Esophagus mucosa (tissue), 1 donor: ENCODE results near the gene PLB1. TPM values are rescaled to one million over a fixed set of nuclear protein-coding genes. Genes with fewer than 3 reads are reported as not detected.
"Not testable (repeated sequence)": the region's sequence is repeated elsewhere in the genome, so short reads cannot be mapped to it uniquely, and the experiment has no call there.

Experiments used
- ATAC-seq: fragments of 200-7000 bp; cut with Tn5 transposase; one replicate; pipeline ENCODE4 v1.9.1; 2020
- total RNA-seq: library from RNA; stranded (reverse); gene quantifications from one replicate; pipeline ENCODE4 v1.2.4, GENCODE V29; 2023
- donor health status: DM: yes; HTN: yes; CAD: no.

Gene PLB1
- total RNA-seq, 1 donor from 2014 or later, result 1.6 TPM

DNA sequence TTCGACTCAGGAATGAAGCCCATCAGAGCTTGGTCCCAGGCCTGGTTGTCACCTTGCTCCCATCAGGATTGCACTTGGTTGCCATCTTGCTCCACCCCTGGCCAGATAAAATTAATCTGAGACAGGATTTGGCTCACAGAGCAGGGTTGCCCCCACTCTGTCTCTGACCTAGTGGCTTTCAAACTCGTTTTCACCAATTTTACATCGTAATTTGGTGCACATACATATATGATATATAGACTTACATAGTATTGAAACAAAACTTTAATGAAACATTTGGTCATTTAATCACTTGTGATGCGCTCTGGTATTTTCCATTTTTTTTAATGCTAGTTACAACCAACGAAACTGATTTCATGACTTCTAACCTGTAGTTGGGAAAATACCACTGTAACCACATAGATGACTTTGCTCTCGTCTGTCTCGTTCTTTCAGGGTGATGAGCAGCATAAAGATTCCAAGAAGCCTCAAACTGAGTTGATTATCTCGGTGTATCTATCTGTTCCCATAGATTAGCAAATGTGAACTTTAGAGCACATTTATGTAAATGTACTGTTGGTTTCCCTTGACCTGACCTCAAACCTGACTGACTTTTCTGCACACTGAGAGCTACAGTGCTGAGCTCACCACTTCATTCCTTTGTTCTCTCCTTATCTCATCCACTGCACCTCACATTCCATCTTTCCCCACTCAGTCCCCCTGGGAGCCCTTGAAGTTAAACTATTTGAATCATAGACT is 30.5 kb upstream of the PLB1 start:
- no peak for ATAC-seq

DNA sequence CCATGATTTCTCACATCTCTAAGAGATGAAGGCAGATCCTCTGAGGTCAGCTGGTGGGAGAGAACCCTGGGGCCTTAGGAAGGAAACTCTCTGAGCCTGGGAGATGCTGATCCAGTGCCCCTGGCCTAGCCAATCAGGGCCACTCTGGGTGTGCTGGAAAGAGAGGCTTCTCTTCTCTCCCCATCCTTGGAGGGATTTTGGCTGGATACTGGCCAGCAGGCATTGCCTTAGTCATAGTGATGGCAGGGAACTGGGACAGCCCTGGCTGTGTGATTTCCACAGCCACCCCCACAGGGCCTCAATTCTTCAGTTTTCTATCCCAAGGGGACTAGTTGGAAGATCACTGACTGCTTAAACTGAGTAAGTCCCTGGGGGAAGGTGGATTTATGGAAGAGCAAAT is 26.6 kb upstream of the PLB1 start:
- ATAC-seq, result no peak

DNA sequence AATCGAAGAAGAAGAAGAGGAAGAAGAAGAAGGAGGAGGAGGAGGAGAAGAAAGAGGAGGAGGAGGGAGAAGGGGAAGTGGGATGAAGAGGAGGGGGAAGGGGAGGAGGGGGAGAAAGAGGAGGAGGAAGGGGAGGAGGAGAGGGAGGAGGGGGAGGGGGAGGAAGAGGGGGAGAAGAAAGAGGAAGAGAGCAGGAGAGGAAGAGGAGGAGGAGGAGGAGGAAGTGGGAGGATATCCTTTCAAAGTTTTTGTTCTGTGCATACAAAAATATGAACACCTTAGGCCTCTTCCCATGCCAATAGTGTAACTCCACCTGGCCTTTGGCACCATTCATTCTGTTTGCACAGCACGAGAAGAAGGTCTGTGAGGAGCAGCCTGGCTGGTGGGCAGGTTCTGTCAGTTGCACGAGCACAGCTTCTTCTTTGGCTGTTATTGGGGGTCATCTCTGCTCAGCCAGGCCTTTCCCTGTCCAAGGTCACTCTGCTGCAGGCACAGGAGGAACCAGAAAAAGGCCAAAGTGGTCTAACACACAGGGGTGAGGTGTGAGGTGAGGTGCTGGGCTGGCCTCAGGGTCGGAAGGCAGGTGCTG is 25.8 kb upstream of the PLB1 start:
- no peak for ATAC-seq

DNA sequence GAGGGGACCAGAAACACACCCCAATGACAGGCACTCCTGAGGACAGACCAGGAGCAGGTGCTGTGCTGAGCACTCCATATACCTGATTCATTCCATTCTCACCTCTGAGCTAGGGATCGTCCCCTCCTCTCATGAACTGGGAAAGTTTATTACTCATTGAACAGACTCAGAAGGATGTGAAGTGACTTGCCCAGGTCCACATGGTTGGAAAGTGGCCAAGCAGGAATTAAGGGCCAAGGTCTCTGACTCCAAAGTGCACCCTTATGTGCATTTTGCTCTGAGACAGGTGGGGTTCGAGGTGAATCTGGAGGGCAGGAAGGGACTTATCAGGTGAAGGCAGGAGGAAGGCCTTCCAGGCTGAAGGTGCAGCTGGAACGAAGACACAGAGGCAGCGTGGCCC is 25.1 kb upstream of the PLB1 start:
- peak; percentile 96 for ATAC-seq

DNA sequence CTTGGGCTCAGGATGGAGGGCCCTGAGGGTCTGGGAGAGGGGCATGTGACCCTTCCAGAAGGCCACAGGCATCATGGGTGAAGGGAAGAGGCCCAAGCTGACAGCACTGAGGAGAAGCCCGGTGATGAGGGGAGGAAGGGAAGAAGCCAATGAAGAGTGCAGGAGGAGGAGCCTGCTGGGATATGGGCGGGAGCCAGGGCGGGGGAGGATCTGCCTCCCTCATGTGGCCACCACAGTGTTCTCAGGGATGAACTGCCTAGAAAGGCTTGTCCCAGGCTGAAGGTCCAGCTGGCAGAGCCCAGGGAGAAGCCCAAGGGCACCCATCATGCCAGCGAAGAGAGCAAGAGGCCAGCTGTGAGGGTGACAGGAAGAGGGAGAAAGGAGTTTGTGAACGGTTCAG is 24.6 kb upstream of the PLB1 start:
- ATAC-seq, result peak; percentile 54

DNA sequence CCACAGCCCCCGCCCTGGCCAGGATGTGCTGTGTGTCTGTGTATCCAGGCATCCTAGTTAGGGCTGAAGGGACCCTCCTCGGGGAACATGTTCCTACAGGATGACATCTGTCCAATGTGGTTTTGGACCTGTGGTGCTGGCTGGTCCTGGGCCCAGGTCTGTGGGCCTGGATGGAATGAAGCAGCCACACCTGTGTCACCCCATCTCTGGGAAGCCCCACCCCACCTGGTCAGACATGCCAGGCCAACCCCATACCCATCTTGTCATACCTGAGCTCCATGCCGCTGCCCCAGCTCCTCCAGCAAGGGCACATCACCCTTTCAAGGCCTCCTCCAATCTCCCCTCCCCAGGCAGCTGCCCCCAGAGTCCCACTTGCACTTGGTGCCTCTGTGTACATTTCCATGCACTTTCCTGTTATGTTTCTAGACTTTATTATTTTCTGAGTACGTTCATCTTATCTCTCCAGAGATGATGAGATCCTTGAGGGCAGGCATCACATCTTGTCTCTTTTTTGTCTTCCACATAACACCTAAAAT is 24.1 kb upstream of the PLB1 start:
- no peak for ATAC-seq

DNA sequence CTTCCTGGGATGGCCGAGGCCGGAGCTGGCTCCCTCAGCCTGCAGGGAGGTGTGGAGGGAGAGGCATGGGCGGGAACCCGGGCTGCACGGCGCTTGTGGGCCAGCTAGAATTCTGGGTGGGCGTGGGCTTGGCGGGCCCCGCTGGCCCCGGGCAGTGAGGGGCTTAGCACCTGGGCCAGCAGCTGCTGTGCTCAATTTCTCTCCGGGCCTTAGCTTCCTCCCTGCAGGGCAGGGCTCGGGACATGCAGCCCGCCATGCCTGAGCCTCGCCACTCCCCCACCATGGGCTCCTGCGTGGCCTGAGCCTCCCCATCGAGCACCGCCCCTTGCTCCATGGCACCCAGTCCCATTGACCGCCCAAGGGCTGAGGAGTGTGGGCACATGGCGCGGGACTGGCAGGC is 23.2 kb upstream of the PLB1 start:
- not testable (repeated sequence) for ATAC-seq

DNA sequence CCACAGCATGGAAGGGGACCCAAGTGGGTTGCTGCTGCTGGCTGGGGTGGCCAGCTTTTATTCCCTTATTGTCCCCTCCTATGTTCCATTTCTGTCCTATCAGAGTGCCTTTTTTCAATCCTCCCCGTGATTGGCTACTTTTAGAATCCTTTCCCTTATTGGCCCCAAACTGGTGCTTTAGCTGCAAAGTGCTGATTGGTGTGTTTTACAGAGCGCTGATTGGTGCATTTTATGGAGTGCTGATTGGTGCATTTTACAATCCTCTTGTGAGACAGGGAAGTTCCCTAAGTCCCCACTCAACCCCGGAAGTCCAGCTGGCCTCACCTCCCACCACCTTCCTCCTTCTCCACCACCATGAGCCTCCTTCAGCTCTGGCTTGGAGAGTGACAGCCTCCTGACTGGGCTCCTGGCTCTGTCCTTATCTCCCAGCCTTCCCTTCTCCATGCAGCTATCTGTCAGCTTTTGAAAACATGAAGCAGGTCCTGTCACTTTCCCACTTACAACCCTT is 20.7 kb upstream of the PLB1 start:
- ATAC-seq, result no peak

DNA sequence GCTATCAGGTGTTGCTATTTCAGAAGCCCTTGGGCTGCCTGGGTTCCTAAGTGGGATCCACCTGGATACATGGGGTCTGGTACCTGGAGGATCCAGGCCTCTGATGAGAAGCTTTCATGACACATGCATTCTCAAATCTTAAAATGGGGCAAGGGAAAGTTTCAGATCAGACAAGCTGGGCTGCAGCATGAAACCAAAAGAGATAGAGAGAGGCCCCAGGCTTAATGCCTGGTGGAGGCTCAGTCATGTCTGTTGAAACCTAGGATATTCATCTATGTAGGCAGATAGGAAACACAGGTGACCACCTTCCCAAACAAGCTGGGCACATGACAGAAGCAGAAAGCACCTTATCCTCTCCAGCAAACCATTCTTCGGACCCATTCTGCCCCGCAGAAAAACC is 18.8 kb upstream of the PLB1 start:
- no peak for ATAC-seq

DNA sequence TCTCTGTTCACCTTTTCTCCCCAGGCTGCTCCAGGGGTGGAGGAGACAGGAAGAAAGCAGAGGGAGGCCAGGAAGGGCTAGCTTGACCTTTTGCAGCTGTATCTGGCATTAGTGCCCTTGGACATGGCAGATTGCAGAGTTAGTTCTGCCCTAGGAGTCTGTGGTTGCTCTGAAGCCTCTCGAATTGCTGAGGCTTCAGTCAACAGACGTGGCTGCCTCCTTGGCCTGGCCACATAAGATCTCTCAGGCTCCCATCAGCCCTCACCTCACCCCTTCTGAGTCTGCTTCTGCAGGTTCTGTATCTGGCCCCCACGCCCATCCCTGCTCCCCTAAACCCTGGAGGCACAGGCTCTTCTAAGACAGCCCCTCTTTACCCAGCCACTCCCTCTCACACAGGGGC is 18.2 kb upstream of the PLB1 start:
- no peak for ATAC-seq

DNA sequence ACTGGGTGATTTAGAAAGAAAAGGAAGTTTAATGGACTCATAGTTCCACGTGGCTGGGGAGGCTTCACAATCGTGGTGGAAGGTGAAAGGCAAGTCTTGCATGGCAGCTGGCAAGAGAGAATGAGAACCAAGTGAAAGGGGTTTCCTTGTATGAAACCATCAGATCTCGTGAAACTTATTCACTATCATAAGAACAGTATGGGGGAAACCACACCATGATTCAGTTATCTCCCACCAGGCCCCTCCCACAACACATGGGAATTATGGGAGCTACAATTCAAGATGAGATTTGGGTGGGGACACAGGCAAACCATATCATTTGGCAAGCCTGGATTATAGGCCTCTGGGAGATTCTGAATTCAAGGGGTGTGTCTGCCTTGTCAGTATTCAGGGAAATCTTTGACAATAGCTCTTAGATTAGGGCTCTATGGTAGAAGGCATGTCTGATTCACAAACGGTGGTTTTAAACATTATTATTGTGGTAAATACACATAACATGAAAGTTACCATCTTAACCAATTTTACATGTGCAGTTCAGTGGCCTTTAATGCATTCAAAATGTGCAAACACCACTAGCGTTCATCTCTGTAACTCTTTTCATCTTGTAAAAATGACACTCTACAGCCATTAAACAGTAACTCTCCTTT is 15.3 kb upstream of the PLB1 start:
- ATAC-seq, result no peak

DNA sequence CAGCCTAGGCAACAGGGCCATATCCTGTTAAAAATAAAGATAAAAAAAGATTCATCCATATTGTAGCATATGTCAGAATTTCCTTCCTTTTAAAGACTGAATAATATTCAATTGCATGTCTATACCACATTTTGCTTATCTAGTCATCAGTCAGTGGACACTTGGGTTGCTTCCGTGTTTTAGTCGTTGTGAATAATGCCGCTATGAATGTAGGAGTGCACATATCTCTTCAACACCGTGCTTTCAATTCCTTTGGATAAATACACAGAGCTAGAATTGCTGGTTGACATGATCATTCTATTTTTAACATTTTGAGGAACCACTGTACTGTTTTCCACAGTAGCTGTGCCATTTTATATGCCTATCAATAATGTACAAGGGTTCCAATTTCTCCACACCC is 14.0 kb upstream of the PLB1 start:
- ATAC-seq, result no peak

DNA sequence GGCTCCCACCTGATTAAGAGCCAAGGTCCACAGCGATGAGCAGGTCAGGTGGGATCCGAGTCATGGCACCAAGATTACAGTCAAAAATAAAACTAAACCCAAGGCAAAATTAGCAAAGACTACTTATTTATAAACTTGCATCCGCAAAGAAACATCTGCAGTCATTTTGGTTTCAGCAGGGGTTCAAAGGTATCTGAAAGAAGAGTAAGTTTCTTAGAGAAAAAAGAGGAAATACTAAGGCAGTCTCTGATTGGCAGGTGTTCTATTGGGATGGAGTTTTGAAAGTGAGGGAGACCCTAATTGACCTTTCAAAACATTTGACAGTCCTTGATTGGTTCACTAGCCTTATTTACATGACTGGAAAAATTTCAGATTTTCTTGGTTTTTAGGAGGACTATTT is 11.0 kb upstream of the PLB1 start:
- no peak for ATAC-seq

DNA sequence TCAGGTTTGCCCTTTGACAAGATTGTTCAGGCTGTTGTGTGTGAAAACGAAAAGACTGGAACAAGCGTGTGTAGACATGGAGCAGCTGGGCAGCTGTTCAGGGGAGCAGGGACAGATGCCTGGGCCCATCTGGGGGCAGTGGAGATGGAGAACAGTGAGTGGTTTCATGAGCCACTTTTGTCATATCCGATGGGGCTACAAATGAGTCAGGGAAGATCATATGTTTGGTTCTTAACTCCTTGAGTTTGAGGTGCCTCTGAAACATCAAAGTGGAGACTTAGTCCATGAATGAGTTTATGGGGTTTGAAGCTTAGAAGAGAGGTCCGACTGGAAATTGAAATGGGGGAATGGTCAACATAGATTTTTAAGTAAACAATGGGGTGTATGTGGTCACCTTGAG is 9.3 kb upstream of the PLB1 start:
- ATAC-seq, result no peak

DNA sequence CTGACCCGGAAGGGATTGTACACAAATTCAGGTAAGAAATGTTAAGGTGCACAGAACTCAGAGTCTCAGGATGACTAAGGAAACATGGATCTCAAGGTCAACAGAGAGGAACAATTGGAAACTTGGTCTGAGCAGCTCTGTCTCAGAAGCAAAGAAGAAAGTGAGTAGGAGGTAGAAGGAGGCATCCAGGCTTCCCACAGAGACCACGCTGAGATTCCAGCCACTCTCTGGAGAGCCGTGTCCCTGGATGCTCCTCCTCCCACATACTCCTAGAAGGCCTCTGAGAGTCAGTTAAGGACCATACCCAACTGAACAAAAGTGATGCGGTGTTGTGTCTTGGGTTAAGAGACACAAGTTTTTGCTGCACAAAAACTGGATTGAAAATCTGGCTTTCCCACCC is 8.6 kb upstream of the PLB1 start:
- ATAC-seq, result no peak

DNA sequence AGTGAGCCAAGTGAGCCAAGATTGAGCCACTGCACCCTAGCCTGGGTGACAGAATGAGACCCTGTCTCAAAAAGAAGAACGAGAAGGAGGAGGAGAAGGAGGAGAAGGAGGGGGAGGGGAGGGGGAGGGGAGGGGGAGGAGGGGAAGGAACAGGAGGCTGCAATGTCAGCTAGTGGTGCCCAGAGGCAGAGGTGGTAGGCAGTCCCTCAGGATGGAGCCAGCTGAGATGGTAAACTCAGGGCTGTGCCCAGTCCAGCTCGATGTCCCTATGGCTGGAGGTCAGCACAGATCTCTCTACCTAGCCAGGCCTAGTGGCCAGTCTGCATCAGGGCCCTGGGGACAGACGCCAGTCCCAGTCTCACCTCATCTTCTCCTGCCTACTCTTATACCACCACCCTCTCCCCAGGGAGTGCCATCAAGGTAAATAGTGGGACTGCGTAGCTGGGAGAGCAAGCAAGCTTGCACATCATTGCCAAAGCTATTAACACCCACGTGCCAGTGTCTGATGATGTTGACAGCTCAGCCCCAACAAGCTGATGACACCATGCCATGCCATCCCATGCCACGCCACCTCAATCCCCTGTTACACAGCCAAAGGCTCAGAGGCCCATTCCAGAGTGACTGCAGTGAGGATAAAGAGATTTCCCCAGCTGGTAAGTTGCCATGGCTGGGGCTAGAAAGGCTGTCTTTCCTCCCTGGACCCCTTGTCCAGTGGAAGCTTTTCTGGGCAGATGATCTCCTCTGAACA is 7.6 kb upstream of the PLB1 start:
- ATAC-seq, result no peak

DNA sequence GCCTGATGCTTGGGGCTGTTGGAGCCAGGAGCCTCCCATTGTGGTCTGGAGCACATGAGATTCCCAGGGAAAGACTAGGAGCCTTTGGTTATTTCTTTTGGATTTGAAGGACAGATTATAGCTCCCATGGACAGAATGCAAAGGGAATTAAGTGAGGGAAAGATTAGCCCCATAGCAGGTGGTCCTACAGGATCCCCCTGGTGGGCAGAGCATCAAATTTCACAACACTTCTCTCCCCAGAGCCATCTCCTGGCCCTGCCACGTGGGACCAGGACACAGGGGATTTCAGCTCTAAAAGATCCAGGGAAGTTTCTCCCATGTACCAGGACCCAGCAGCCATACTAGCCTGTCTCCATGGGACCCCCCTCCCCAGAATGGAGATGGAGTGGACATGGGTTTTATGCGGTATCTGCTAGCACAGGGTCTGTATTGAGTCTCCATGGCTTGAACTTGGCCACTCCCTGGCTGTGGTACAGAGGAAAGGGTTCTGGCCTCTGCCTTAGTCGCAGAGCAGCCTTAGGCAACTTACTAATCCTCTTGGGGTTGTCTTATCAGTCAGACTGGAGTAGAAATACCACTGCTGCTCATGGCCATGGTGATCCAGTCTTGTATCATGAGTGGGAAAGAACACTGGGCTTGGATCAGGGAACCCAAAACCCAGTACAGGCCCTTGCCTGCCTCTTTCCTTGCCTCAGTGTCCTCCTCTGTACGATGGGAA is 6.8 kb upstream of the PLB1 start:
- ATAC-seq, result no peak

DNA sequence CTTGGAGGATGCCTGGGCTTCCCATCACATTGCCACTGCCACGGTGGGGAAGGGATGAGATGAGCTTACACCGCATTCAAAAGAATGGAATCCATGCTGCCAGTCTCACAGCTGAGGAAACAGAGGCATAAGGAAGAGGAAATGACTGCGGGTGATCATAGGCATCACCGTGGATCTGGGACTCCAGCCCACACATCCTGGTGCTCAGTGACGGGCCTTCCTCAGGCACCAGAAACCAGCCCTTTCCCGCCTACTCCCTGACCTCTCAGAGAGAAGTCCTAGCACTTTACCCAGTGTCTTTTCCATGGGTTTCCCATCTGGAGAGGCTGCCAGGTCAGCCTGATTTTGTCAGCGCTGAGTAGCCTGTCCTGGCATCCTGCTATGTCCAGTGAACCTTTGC is 5.3 kb upstream of the PLB1 start:
- no peak for ATAC-seq

DNA sequence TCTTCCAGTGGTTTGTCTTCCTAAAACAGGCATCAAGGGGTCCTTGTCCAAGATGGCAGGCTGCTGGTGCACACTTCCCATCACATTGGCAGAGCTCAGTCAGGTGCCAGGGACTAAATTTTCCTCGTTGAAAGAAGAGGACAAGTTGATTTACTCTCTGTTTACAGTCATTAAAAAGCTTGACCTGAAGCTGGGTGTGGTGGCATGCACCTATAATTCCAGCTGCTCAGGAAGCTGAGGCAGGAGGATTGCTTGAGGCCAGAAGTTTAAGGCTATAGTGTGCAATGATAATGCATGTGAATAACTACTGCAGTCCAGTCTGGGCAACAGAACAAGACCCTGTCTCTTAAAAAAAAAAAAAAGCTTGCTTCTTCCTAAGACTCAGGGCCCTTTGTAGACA is 3.6 kb upstream of the PLB1 start:
- peak; percentile 34 for ATAC-seq

DNA sequence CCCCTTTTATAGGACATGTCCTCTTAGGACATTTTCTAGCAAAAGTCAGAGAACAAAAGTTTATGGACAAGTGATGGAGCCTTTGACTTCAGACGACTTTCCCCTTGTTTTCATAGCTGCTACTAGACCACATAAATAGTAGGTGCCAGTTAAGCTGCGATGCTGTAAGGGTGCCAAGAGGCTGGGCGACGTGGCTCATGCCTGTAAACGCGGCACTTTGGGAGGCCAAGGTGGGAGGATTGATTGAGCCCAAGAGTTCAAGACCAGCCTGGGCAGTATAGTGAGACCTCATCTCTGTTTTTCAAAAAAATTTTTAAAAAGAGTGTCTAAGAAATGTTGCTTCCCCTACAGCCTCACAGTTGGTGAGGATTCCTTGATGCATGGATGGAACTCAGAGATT is 2.2 kb upstream of the PLB1 start:
- ATAC-seq, result no peak

DNA sequence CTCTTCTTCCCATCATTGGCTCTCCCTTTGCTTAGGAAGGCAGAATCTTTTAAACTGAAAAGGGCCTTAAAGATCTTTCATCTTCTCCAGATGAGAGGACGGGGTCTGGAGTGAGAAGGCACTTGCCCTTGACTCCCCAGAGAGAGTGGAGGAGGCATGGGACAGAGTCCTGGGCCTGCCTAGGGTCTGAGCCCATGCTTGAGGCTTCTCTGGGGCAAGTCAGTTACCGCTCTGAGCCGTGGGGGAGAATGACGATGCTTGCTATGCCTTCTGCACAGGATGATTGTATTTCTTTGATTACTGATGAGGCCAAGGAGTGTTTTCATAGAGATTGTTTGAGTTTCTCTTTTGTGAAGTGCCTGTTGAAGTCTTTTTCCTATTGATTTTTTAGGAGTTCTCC is 921 bp downstream of the PLB1 start:
- no peak for ATAC-seq

DNA sequence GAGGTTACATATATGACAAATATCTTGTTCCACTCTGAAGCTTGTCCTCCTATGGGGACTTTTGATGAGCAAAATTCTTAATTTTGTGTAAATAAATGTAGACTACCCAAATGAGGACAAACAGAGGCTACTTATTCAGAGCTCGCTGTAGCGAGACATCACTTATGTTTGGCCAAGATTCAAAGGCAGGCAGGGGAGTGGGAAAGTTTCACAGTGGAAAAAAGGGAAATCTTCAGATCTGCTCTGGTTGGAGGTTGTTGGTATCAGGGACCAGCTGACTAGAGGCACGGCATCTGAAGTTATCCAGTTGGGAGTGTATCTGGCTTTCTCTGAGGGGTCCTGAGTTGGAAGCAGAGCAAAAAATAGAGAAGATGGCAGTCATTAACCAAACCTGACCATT is 1.3 kb downstream of the PLB1 start:
- no peak for ATAC-seq
